Measurements from ENCODE around the gene COL20A1. TPM values are rescaled to one million over a fixed set of nuclear protein-coding genes. Genes with fewer than 3 reads are reported as not detected.

The COL20A1 gene
- total RNA-seq, 1 donor from 2014 or later = not detected

GRCh38 chr20:63371291-63371865 is 78.4 kb downstream of the COL20A1 start:
- peaks cover 2% of the 10 kb centered on the region for H3K27me3 Mint-ChIP-seq (ENCODE audit: unreplicated experiment)
- H3K27ac Mint-ChIP-seq (ENCODE audit: unreplicated experiment) = no peak overlapping the region
- no peak for DNase-seq (ENCODE audit: low spot score)
- H3K9me3 Mint-ChIP-seq (ENCODE audit: unreplicated experiment) = no peaks in the 10 kb centered on the region
- no peaks in the 10 kb centered on the region for H3K36me3 Mint-ChIP-seq (ENCODE audit: low read depth, unreplicated experiment)
- peaks cover 3% of the 10 kb centered on the region for H3K4me1 Mint-ChIP-seq (ENCODE audit: unreplicated experiment)
- no peak overlapping the region for H3K4me3 Mint-ChIP-seq (ENCODE audit: unreplicated experiment)
- no peak for TF ChIP-seq CTCF (IDR thresholded peaks at IDR 0.05; ENCODE audit: unreplicated experiment)

GRCh38 chr20:63372971-63373885 is 80.2 kb downstream of the COL20A1 start:
- no peak overlapping the region for H3K4me3 Mint-ChIP-seq (ENCODE audit: unreplicated experiment)
- H3K4me1 Mint-ChIP-seq (ENCODE audit: unreplicated experiment) = peaks cover 3% of the 10 kb centered on the region
- peaks cover 1% of the 10 kb centered on the region for H3K27me3 Mint-ChIP-seq (ENCODE audit: unreplicated experiment)
- TF ChIP-seq CTCF (IDR thresholded peaks at IDR 0.05; ENCODE audit: unreplicated experiment) = no peak
- no peak for DNase-seq (ENCODE audit: low spot score)
- no peak overlapping the region for H3K27ac Mint-ChIP-seq (ENCODE audit: unreplicated experiment)
- H3K9me3 Mint-ChIP-seq (ENCODE audit: unreplicated experiment) = no peaks in the 10 kb centered on the region
- no peaks in the 10 kb centered on the region for H3K36me3 Mint-ChIP-seq (ENCODE audit: low read depth, unreplicated experiment)

GRCh38 chr20:63373996-63374395 is 81.0 kb downstream of the COL20A1 start:
- TF ChIP-seq CTCF (IDR thresholded peaks at IDR 0.05; ENCODE audit: unreplicated experiment) = no peak
- Mint-ChIP-seq H3K4me1 (ENCODE audit: unreplicated experiment) (peaks cover 3% of the 10 kb centered on the region), H3K27ac (ENCODE audit: unreplicated experiment) (no peak overlapping the region), H3K9me3 (ENCODE audit: unreplicated experiment) (no peaks in the 10 kb centered on the region), H3K27me3 (ENCODE audit: unreplicated experiment) (peaks cover 5% of the 10 kb centered on the region), H3K4me3 (ENCODE audit: unreplicated experiment) (no peak overlapping the region), H3K36me3 (ENCODE audit: low read depth, unreplicated experiment) (no peaks in the 10 kb centered on the region)
- no peak for DNase-seq (ENCODE audit: low spot score)

GRCh38 chr20:63374504-63374903 is 81.5 kb downstream of the COL20A1 start:
- Mint-ChIP-seq H3K27ac (ENCODE audit: unreplicated experiment) (no peak overlapping the region), H3K4me1 (ENCODE audit: unreplicated experiment) (peaks cover 3% of the 10 kb centered on the region), H3K4me3 (ENCODE audit: unreplicated experiment) (no peak overlapping the region), H3K36me3 (ENCODE audit: low read depth, unreplicated experiment) (no peaks in the 10 kb centered on the region), H3K27me3 (ENCODE audit: unreplicated experiment) (peaks cover 5% of the 10 kb centered on the region), H3K9me3 (ENCODE audit: unreplicated experiment) (no peaks in the 10 kb centered on the region)
- no peak for TF ChIP-seq CTCF (IDR thresholded peaks at IDR 0.05; ENCODE audit: unreplicated experiment)
- no peak for DNase-seq (ENCODE audit: low spot score)

GRCh38 chr20:63375438-63375837 is 82.5 kb downstream of the COL20A1 start:
- TF ChIP-seq CTCF (IDR thresholded peaks at IDR 0.05; ENCODE audit: unreplicated experiment) = no peak
- H3K9me3 Mint-ChIP-seq (ENCODE audit: unreplicated experiment) = no peaks in the 10 kb centered on the region

More at GRCh38 chr20:63375438-63375837, 82.5 kb downstream of the COL20A1 start:
- Mint-ChIP-seq H3K27ac (ENCODE audit: unreplicated experiment) (no peak overlapping the region), H3K4me3 (ENCODE audit: unreplicated experiment) (no peak overlapping the region), H3K27me3 (ENCODE audit: unreplicated experiment) (peaks cover 5% of the 10 kb centered on the region), H3K36me3 (ENCODE audit: low read depth, unreplicated experiment) (no peaks in the 10 kb centered on the region), H3K4me1 (ENCODE audit: unreplicated experiment) (peaks cover 3% of the 10 kb centered on the region)
- no peak for DNase-seq (ENCODE audit: low spot score)
